Measurements from ENCODE around the gene SERINC5.

- TF ChIP-seq CTCF (conservative IDR thresholded peaks at IDR 0.05; ENCODE audit: low read length) (no peak), EZH2phosphoT487 (IDR thresholded peaks at IDR 0.05; ENCODE audit: borderline replicate concordance) (no peak)
These were observed 128.7 kb downstream of the SERINC5 start for GRCh38 chr5:80127116-80127552.
